ENCODE results near the gene MAST4.

The MAST4 gene

GRCh38 chr5:66830636-66831035 is 234.4 kb downstream of the MAST4 start:
- DNase-seq (ENCODE audit: extremely low read depth in 1 of 2, low read depth in 1 of 2): no peak

- no peak for DNase-seq (ENCODE audit: extremely low read depth in 1 of 2, low read depth in 1 of 2)
Observed at GRCh38 chr5:66839636-66840185, 243.5 kb downstream of the MAST4 start.

- DNase-seq (ENCODE audit: extremely low read depth in 1 of 2, low read depth in 1 of 2): no peak
Observed at GRCh38 chr5:66840511-66841013, 244.4 kb downstream of the MAST4 start.

- DNase-seq (ENCODE audit: extremely low read depth in 1 of 2, low read depth in 1 of 2): no peak
Observed at GRCh38 chr5:66841264-66841663, 245.1 kb downstream of the MAST4 start.

- no peak for DNase-seq (ENCODE audit: extremely low read depth in 1 of 2, low read depth in 1 of 2)
Observed at GRCh38 chr5:66842540-66842939, 246.3 kb downstream of the MAST4 start.

GRCh38 chr5:66843065-66843464 is 246.9 kb downstream of the MAST4 start:
- DNase-seq (ENCODE audit: extremely low read depth in 1 of 2, low read depth in 1 of 2): no peak

- DNase-seq (ENCODE audit: extremely low read depth in 1 of 2, low read depth in 1 of 2): no peak
Observed at GRCh38 chr5:66848749-66849641, 252.8 kb downstream of the MAST4 start.

GRCh38 chr5:66849803-66850202 is 253.6 kb downstream of the MAST4 start:
- DNase-seq (ENCODE audit: extremely low read depth in 1 of 2, low read depth in 1 of 2): no peak

GRCh38 chr5:66850354-66851075 is 254.3 kb downstream of the MAST4 start:
- no peak for DNase-seq (ENCODE audit: extremely low read depth in 1 of 2, low read depth in 1 of 2)

GRCh38 chr5:66851306-66851705 is 255.1 kb downstream of the MAST4 start:
- DNase-seq (ENCODE audit: extremely low read depth in 1 of 2, low read depth in 1 of 2): no peak

GRCh38 chr5:66854416-66854815 is 258.2 kb downstream of the MAST4 start:
- no peak for DNase-seq (ENCODE audit: extremely low read depth in 1 of 2, low read depth in 1 of 2)

GRCh38 chr5:66856041-66856805 is 260.0 kb downstream of the MAST4 start:
- no peak for DNase-seq (ENCODE audit: extremely low read depth in 1 of 2, low read depth in 1 of 2)

GRCh38 chr5:66859526-66859925 is 263.3 kb downstream of the MAST4 start:
- DNase-seq (ENCODE audit: extremely low read depth in 1 of 2, low read depth in 1 of 2): no peak

GRCh38 chr5:66860199-66860975 is 264.2 kb downstream of the MAST4 start:
- DNase-seq (ENCODE audit: extremely low read depth in 1 of 2, low read depth in 1 of 2): no peak

- DNase-seq (ENCODE audit: extremely low read depth in 1 of 2, low read depth in 1 of 2): no peak
Observed at GRCh38 chr5:66861402-66861801, 265.2 kb downstream of the MAST4 start.

- no peak for DNase-seq (ENCODE audit: extremely low read depth in 1 of 2, low read depth in 1 of 2)
Observed at GRCh38 chr5:66862020-66862419, 265.8 kb downstream of the MAST4 start.

GRCh38 chr5:66863243-66864170 is 267.3 kb downstream of the MAST4 start:
- no peak for DNase-seq (ENCODE audit: extremely low read depth in 1 of 2, low read depth in 1 of 2)

- DNase-seq (ENCODE audit: extremely low read depth in 1 of 2, low read depth in 1 of 2): no peak
Observed at GRCh38 chr5:66864240-66864884, 268.2 kb downstream of the MAST4 start.
